Activated T-cell treated with anti-CD3 and anti-CD28 coated beads, Interleukin-2, amount 50 U/mL, for 24 hours (primary cell): Measurements from ENCODE around the gene NOA1.
A peak's percentile ranks its signal among the peaks of the same experiment; 100 is the strongest.
"Not testable (repeated sequence)": the region's sequence is repeated elsewhere in the genome, so short reads cannot be mapped to it uniquely, and the experiment has no call there.

Experiments
- DNase-seq: peaks from one replicate; pipeline ENCODE4 v3.0.0-alpha.2; 2020
- H3K27ac Mint-ChIP-seq: 2 replicates; pipeline ENCODE4 v1.8.0; 2020; ENCODE audit warnings: mild to moderate bottlenecking, mixed read lengths
- H3K27me3 Mint-ChIP-seq: 2 replicates; pipeline ENCODE4 v1.8.0; 2020; ENCODE audit warnings: mixed read lengths
- H3K36me3 Mint-ChIP-seq: 2 replicates; pipeline ENCODE4 v1.8.0; 2020; ENCODE audit warnings: low read depth, mixed read lengths
- H3K4me1 Mint-ChIP-seq: 2 replicates; pipeline ENCODE4 v1.8.0; 2020; ENCODE audit warnings: low read depth, mixed read lengths
- H3K4me3 Mint-ChIP-seq: 2 replicates; pipeline ENCODE4 v1.8.0; 2020; ENCODE audit warnings: mild to moderate bottlenecking, moderate library complexity, mixed read lengths
- H3K9me3 Mint-ChIP-seq: 2 replicates; pipeline ENCODE4 v1.8.0; 2020; ENCODE audit warnings: mixed read lengths

The NOA1 gene

GRCh38 chr4:56976837-56977320 is 527 bp downstream of the NOA1 start:
- Mint-ChIP-seq H3K27ac (peak overlapping the region; percentile 100), H3K27me3 (no peaks in the 10 kb centered on the region), H3K9me3 (peaks cover 12% of the 10 kb centered on the region), H3K4me1 (peaks cover 54% of the 10 kb centered on the region), H3K4me3 (peak overlapping the region; percentile 99), H3K36me3 (peaks cover 88% of the 10 kb centered on the region)
- DNase-seq = no peak

GRCh38 chr4:56976283-56976836 is 1.0 kb downstream of the NOA1 start:
- DNase-seq = no peak
- peak overlapping the region; percentile 99 for H3K4me3 Mint-ChIP-seq
- no peaks in the 10 kb centered on the region for H3K27me3 Mint-ChIP-seq
- peak overlapping the region; percentile 86 for H3K27ac Mint-ChIP-seq
- H3K4me1 Mint-ChIP-seq = peaks cover 54% of the 10 kb centered on the region
- H3K9me3 Mint-ChIP-seq = peaks cover 12% of the 10 kb centered on the region
- peaks cover 88% of the 10 kb centered on the region for H3K36me3 Mint-ChIP-seq

GRCh38 chr4:56973336-56973735 is 4.1 kb downstream of the NOA1 start:
- peaks cover 90% of the 10 kb centered on the region for H3K36me3 Mint-ChIP-seq
- H3K9me3 Mint-ChIP-seq = peaks cover 12% of the 10 kb centered on the region
- H3K4me1 Mint-ChIP-seq = peaks cover 43% of the 10 kb centered on the region
- H3K4me3 Mint-ChIP-seq = peak overlapping the region; percentile 38
- H3K27me3 Mint-ChIP-seq = no peaks in the 10 kb centered on the region
- H3K27ac Mint-ChIP-seq = peak overlapping the region; percentile 91
- no peak for DNase-seq

- Mint-ChIP-seq H3K36me3 (peaks cover 92% of the 10 kb centered on the region), H3K9me3 (peaks cover 12% of the 10 kb centered on the region), H3K27me3 (no peaks in the 10 kb centered on the region), H3K4me1 (peaks cover 43% of the 10 kb centered on the region), H3K27ac (peak overlapping the region; percentile 91), H3K4me3 (peak overlapping the region; percentile 38)
- DNase-seq = no peak
These were observed 4.6 kb downstream of the NOA1 start for GRCh38 chr4:56972809-56973208.

DNA sequence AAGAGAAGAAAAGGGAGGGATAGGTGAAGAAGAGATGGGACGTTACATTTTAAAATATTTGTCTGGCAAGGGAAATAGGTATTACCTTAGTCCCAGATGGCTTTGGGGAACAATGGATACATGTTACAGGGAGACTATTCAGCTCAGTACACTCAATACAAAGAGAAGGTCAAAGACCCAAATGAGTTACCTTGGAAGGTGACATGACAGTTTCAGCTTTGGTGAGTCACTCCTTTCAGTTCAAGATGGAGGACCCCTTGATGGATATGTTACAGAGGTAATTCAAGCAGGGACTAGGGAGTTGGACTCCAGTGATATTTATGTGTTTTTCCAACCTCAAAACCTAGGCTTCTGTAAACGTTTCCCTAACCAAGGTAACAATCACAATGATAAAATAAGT is 5.0 kb downstream of the NOA1 start:
- H3K27me3 Mint-ChIP-seq = no peaks in the 10 kb centered on the region
- no peak for DNase-seq
- H3K27ac Mint-ChIP-seq = peak overlapping the region; percentile 91
- H3K4me3 Mint-ChIP-seq = peak overlapping the region; percentile 38
- H3K9me3 Mint-ChIP-seq = peaks cover 12% of the 10 kb centered on the region
- peaks cover 43% of the 10 kb centered on the region for H3K4me1 Mint-ChIP-seq
- H3K36me3 Mint-ChIP-seq = peaks cover 92% of the 10 kb centered on the region

DNA sequence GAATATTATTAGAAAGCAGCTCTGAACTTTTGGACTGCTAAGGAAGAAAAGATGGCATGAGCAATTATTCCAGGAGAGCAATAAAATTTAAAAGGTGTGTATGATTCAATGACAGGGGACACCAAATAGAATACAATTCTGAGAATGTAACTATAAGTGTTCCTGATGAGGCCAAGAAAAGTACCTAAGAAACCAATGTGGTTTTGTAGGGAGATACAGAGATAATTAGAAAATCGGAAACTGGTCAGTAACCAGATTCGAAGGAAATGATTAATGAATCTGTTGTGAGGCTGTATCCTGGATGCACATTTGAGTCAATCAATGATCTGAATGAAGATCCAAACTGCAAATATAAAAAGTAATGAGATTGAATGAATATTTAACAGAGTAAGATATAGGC is 6.0 kb downstream of the NOA1 start:
- Mint-ChIP-seq H3K36me3 (peaks cover 95% of the 10 kb centered on the region), H3K27me3 (no peaks in the 10 kb centered on the region), H3K9me3 (peaks cover 12% of the 10 kb centered on the region), H3K4me3 (no peak overlapping the region), H3K27ac (peak overlapping the region; percentile 91), H3K4me1 (peaks cover 43% of the 10 kb centered on the region)
- DNase-seq = no peak

- no peak for DNase-seq
- Mint-ChIP-seq H3K36me3 (peaks cover 54% of the 10 kb centered on the region), H3K27ac (peak overlapping the region; percentile 40), H3K27me3 (no peaks in the 10 kb centered on the region), H3K9me3 (no peaks in the 10 kb centered on the region), H3K4me1 (peaks cover 5% of the 10 kb centered on the region), H3K4me3 (no peak overlapping the region)
These were observed 16.3 kb downstream of the NOA1 start for GRCh38 chr4:56961107-56961500.

DNA sequence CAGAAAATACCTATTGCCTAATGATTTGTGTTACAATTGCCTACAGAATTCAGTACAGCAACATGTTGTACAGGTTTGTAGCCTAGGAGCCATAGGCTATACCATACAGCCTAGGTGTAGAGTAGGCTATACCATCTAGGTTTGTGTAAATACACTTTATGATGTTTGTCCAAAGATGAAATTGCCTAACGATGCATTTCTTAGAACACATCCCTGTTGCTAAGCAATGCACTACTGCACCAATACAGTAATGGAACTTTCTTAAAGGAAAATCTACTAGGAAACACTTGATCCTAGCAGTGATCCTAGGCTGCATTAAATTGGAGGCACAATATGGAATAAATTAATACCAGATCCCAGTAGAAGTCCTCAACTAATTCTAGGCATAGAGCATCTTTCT is 18.3 kb downstream of the NOA1 start:
- Mint-ChIP-seq H3K4me3 (no peak overlapping the region), H3K36me3 (peaks cover 37% of the 10 kb centered on the region), H3K4me1 (no peaks in the 10 kb centered on the region), H3K27ac (no peak overlapping the region), H3K9me3 (no peaks in the 10 kb centered on the region), H3K27me3 (no peaks in the 10 kb centered on the region)
- no peak for DNase-seq

GRCh38 chr4:56958111-56958517 is 19.3 kb downstream of the NOA1 start:
- DNase-seq = no peak
- Mint-ChIP-seq H3K27ac (no peak overlapping the region), H3K4me1 (no peaks in the 10 kb centered on the region), H3K4me3 (no peak overlapping the region), H3K27me3 (no peaks in the 10 kb centered on the region), H3K9me3 (no peaks in the 10 kb centered on the region), H3K36me3 (peaks cover 27% of the 10 kb centered on the region)

DNA sequence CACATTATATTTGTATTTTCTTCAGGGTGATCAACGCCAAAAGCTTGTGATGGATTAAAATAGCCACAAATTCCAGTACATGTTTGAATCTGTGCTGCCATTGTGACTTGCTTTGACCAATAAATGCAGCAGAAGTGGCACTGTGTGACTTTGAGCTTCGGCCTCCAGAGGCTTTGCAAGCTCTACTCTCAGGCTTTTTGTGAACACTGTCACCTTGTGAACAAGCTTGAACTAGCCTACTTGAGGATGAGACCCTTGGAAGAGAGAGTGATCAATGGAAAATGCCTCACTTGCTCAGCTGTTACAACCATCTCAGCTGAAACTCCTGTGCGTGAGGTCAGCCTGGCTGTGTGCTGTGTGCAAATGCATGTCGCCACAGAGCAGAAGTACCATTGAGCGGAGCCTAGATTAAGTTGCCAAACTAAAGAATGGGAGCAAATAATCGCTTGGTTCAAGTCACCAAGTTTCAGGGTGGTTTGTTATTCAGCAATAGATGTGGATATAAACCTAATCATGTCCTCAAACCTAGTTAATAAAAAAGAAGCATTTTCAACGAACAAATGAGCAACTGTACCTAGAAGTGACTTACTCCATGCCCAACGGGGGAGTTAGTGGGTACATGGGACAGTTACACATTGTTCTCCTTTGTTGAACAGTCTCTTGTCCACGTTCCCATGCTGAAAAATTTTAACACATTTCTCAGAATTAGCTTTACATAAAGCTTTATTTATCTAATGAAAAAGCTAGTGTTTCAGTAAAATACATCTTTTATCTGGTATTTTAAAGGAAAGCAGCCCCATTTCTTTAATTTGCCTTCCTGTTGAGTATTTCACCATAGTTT is 23.5 kb downstream of the NOA1 start:
- no peaks in the 10 kb centered on the region for H3K36me3 Mint-ChIP-seq
- no peaks in the 10 kb centered on the region for H3K9me3 Mint-ChIP-seq
- H3K27me3 Mint-ChIP-seq = no peaks in the 10 kb centered on the region
- no peak for DNase-seq
- no peak overlapping the region for H3K27ac Mint-ChIP-seq
- H3K4me3 Mint-ChIP-seq = no peak overlapping the region
- no peaks in the 10 kb centered on the region for H3K4me1 Mint-ChIP-seq

GRCh38 chr4:56941403-56941802 is 36.0 kb downstream of the NOA1 start:
- no peak for DNase-seq
- peaks cover 10% of the 10 kb centered on the region for H3K4me1 Mint-ChIP-seq
- no peaks in the 10 kb centered on the region for H3K9me3 Mint-ChIP-seq
- no peaks in the 10 kb centered on the region for H3K27me3 Mint-ChIP-seq
- peaks cover 27% of the 10 kb centered on the region for H3K36me3 Mint-ChIP-seq
- H3K4me3 Mint-ChIP-seq = no peak overlapping the region
- H3K27ac Mint-ChIP-seq = no peak overlapping the region

DNA sequence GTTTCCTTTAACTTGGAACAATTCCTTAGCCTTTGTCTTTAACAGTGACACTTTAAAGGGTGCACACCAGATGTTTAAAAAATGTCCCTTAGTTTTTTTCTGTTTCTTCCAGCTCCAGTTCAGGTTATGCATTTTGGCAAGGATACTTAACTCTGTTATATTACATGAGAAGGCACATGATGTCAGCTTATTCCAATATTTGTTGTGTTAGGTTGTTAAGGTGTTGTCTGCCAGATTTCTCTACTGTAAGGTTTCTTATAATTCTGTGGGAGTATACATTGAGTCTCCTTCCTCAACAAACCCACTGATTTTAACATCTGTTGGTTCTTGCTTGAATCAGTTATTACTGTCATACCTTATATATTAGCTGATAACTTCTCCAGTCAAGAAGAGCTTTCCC is 36.4 kb downstream of the NOA1 start:
- Mint-ChIP-seq H3K4me3 (no peak overlapping the region), H3K36me3 (peaks cover 30% of the 10 kb centered on the region), H3K9me3 (no peaks in the 10 kb centered on the region), H3K27me3 (no peaks in the 10 kb centered on the region), H3K27ac (no peak overlapping the region), H3K4me1 (peaks cover 10% of the 10 kb centered on the region)
- DNase-seq = no peak

DNA sequence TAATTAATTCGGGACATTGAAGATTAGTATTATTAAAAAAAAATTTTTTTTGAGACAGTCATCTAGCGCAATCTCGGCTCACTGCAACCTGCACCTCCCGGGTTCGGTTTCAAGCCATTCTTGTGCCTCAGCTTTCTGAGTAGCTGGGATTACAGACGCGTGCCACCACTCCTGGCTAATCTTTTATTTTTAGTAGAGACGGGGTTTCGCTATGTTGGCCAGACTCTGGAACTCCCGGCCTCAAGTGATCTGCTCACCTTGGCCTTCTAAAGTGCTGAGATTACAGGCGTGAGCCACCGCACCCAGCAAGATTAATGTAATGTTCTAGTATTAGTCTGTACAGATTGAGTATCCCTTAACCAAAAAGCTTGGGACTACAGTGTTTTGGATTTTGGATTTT is 37.0 kb downstream of the NOA1 start:
- DNase-seq = no peak
- H3K4me3 Mint-ChIP-seq = no peak overlapping the region
- peaks cover 11% of the 10 kb centered on the region for H3K4me1 Mint-ChIP-seq
- H3K27ac Mint-ChIP-seq = no peak overlapping the region
- H3K27me3 Mint-ChIP-seq = no peaks in the 10 kb centered on the region
- no peaks in the 10 kb centered on the region for H3K9me3 Mint-ChIP-seq
- H3K36me3 Mint-ChIP-seq = peaks cover 31% of the 10 kb centered on the region

DNA sequence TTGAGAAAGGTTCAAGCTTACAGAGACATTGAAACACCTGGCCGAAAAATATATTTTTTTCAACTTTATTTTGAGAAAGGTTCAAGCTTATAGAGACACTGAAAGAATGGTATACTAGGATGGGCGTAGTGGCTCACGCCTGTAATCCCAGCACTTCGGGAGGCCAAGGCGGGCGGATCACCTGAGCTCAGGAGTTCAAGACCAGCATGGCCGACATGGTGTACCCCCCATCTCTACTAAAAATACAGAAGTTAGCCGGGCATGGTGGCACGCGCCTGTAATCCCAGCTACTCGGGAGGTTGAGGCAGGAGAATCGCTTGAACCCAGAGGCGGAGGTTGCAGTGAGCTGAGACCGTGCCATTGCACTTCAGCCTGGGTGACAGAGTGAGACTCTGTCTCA is 37.6 kb downstream of the NOA1 start:
- H3K9me3 Mint-ChIP-seq, H3K27ac Mint-ChIP-seq, H3K27me3 Mint-ChIP-seq, H3K4me3 Mint-ChIP-seq, DNase-seq: not testable (repeated sequence)
- Mint-ChIP-seq H3K36me3 (peaks cover 36% of the 10 kb centered on the region), H3K4me1 (peaks cover 14% of the 10 kb centered on the region)

GRCh38 chr4:56937262-56937661 is 40.1 kb downstream of the NOA1 start:
- H3K36me3 Mint-ChIP-seq = peaks cover 56% of the 10 kb centered on the region
- H3K4me3 Mint-ChIP-seq = no peak overlapping the region
- H3K27me3 Mint-ChIP-seq = no peaks in the 10 kb centered on the region
- H3K4me1 Mint-ChIP-seq = peaks cover 30% of the 10 kb centered on the region
- peak overlapping the region; percentile 4 for H3K27ac Mint-ChIP-seq
- no peak for DNase-seq
- H3K9me3 Mint-ChIP-seq = no peaks in the 10 kb centered on the region
